NB4 (cell line): ENCODE results near the gene UQCRFS1.

Experiments used
- CTCF ChIP-seq: IDR thresholded peaks from one replicate; pipeline ENCODE4 v1.5.1; 2012; ENCODE audit warnings: low read depth, low read length
- MAX ChIP-seq: IDR thresholded peaks from 2 replicates; pipeline ENCODE4 v1.6.1; 2011; ENCODE audit warnings: low read depth, low read length
- POLR2A ChIP-seq: IDR thresholded peaks from 2 replicates; pipeline ENCODE4 v1.6.1; 2011; ENCODE audit warnings: mild to moderate bottlenecking; ENCODE audit not compliant: insufficient read length; ENCODE audit errors: extremely low read depth

GRCh38 chr19:29155683-29156082, 57.3 kb downstream of the UQCRFS1 start:
- no peak for TF ChIP-seq CTCF
- no peak for TF ChIP-seq POLR2A
- no peak for TF ChIP-seq MAX
